NB4 (cell line): ENCODE measurements around the gene GCSAML.
"Not testable (repeated sequence)": the region's sequence is repeated elsewhere in the genome, so short reads cannot be mapped to it uniquely, and the experiment has no call there.

Experiments used
- DNase-seq: peaks from one replicate; pipeline ENCODE4 v3.0.0; 2010; ENCODE audit warnings: low read depth
- H3K4me3 ChIP-seq: one replicate; pipeline ENCODE4 v1.5.1; 2011; ENCODE audit warnings: mild to moderate bottlenecking, low read depth, low read length, moderate library complexity
- MAX ChIP-seq: IDR thresholded peaks from 2 replicates; pipeline ENCODE4 v1.6.1; 2011; ENCODE audit warnings: low read depth, low read length
- MYC ChIP-seq: IDR thresholded peaks from 2 replicates; pipeline ENCODE4 v1.6.1; 2011; ENCODE audit warnings: low read depth, low read length
- POLR2A ChIP-seq: IDR thresholded peaks from 2 replicates; pipeline ENCODE4 v1.6.1; 2011; ENCODE audit warnings: mild to moderate bottlenecking; ENCODE audit not compliant: insufficient read length; ENCODE audit errors: extremely low read depth
- TF ChIP-seq, protein P1 (sequence below): IDR thresholded peaks from one replicate; pipeline ENCODE4 v1.5.1; 2012; ENCODE audit warnings: low read depth, low read length

Gene GCSAML

GRCh38 chr1:247548769-247549182 is at the start of gene GCSAML:
Gene GCSAML (plus strand): TSS chr1:247549134. CDS start chr1:247549192, 58 bp downstream.
- DNase-seq = peak; percentile 44
- no peak within 1 kb of the TSS for H3K4me3 ChIP-seq
- no peak for TF ChIP-seq MYC
- TF ChIP-seq POLR2A = no peak
- TF ChIP-seq, protein P1, sequence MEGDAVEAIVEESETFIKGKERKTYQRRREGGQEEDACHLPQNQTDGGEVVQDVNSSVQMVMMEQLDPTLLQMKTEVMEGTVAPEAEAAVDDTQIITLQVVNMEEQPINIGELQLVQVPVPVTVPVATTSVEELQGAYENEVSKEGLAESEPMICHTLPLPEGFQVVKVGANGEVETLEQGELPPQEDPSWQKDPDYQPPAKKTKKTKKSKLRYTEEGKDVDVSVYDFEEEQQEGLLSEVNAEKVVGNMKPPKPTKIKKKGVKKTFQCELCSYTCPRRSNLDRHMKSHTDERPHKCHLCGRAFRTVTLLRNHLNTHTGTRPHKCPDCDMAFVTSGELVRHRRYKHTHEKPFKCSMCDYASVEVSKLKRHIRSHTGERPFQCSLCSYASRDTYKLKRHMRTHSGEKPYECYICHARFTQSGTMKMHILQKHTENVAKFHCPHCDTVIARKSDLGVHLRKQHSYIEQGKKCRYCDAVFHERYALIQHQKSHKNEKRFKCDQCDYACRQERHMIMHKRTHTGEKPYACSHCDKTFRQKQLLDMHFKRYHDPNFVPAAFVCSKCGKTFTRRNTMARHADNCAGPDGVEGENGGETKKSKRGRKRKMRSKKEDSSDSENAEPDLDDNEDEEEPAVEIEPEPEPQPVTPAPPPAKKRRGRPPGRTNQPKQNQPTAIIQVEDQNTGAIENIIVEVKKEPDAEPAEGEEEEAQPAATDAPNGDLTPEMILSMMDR = no peak
- TF ChIP-seq MAX = no peak

DNA sequence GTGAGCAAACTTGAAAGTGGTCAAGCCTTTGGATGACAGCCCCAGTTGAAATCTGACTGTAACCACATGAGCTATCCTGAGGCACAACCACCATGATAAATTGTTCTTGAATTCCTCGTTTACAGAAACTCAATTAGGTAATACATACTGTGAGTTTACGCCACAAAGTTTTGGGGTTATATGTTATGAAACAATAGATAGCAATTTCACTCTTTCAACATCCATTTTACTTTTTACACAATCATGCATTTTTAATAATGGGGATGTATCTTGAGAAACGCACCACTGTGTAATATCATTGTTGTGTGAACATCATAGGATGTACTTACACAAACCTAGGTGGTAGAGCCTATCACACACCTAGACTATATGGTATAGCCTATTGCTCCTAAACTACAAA is 48.1 kb upstream of the GCSAML start:
- TF ChIP-seq, protein P1 = no peak
- TF ChIP-seq MAX (no peak), POLR2A (no peak), MYC (no peak)
- no peak overlapping the region for H3K4me3 ChIP-seq
- DNase-seq = peak; percentile 30

- DNase-seq = no peak
- TF ChIP-seq, protein P1 = no peak
- TF ChIP-seq POLR2A (no peak), MAX (no peak), MYC (no peak)
- H3K4me3 ChIP-seq = no peak overlapping the region
These were observed 42.1 kb upstream of the GCSAML start for GRCh38 chr1:247506831-247507230.

DNA sequence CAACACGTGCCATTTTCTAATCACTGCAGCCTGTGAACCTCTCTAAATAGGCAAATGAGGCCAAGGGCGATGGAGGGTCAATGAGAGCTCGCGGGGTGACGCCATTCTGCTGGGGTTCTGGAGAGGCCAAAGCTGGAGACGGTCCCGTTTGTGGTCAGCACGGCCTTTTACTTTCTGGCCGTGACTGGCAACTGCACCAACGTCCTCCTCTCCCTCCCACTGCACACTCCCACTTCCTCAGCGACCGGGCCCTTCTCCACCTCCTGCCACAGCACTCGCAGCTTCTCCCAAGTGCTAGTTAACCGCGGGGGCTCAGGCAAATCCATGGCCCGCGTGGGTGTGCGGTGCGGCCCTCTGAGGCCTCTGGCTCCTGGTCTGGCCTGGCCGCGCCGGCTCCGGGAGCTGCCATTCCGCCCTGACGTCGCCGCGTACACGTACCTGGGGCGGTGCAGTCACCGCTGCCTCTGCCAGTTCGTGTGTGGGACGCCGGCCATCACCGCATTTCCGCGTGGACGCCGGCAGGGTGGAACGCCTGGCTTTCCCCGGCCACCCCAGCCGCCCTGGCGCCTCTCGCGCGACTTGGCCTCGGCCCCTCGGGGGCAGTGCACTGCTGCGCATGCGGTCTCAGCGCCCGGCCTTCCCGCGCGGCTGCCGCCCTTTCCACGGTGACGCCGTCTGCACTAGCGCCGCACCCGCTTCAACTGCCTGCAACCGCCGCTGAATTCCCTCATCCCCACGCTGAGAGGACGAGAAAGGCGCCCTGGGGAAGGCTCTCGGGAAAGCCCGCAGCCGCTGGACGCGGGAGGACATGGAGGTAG is 30.9 kb upstream of the GCSAML start:
- TF ChIP-seq POLR2A (no peak), MYC (no peak), MAX (no peak)
- TF ChIP-seq, protein P1 = no peak
- H3K4me3 ChIP-seq = no peak overlapping the region
- DNase-seq = no peak

GRCh38 chr1:247518613-247518891 is 30.4 kb upstream of the GCSAML start:
- TF ChIP-seq, protein P1 = no peak
- no peak for TF ChIP-seq MYC
- TF ChIP-seq POLR2A = no peak
- TF ChIP-seq MAX = no peak
- DNase-seq = no peak
- no peak overlapping the region for H3K4me3 ChIP-seq

GRCh38 chr1:247521886-247522285 is 27.0 kb upstream of the GCSAML start:
- not testable (repeated sequence) for H3K4me3 ChIP-seq, DNase-seq
